ENCODE results near the gene TCERG1L. TPM values are rescaled to one million over a fixed set of nuclear protein-coding genes. Genes with fewer than 3 reads are reported as not detected.

The TCERG1L gene
- total and polyA plus RNA-seq, 2 experiments from 2014 or later: not detected

DNA sequence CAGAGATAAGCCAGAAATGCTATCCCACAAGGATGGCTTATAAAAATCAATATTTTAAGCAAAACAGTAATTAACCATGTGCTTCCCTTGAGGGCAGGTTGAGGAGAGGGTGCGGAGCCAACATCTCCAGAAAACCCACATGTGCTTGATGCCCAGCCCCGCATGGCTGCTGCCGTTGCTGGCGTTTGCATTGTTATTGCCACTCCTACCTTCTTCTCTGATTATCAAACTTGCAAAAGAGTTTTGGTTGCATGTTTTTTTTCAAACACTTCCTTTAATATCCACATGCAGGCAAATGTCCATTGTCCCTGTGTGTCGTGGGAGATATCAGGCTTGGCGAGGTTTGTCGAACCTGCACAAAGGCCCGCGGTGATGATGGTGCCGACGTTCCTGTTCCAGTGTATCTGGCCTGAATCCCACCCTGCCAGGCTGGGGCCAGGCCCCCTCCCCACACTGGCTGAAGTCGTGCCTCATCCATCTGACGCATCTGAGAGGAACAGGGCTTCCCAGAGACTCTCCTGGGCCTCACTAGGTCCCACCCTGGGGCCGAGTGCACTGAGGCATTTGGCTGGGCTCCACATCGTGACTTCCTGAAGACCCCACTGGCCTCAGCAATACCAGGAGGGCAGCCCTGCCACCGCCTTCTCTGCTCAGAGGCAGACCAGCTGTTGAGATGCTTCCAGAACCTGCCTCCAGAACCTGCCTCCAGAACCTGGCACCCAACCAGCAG lies 40.9 kb downstream of the TCERG1L start:
- in situ Hi-C loops (cut with MboI): no loop called here
- Histone ChIP-seq H3K4me2 (ENCODE audit: unreplicated experiment) (no peak overlapping the region), H2AFZ (no peak overlapping the region), H3K27ac (no peak overlapping the region), H3K9ac (no peak overlapping the region), H3K4me3 (no peak overlapping the region), H3K27me3 (replicated peaks; ENCODE audit: insufficient read depth) (no peaks in the 10 kb centered on the region), H3K79me2 (ENCODE audit: insufficient read depth) (no peaks in the 10 kb centered on the region), H3K9me3 (ENCODE audit: low read depth) (no peaks in the 10 kb centered on the region), H4K20me1 (ENCODE audit: insufficient read depth) (no peaks in the 10 kb centered on the region), H3K36me3 (ENCODE audit: low read depth) (no peaks in the 10 kb centered on the region), H3K9me2 (ENCODE audit: insufficient read depth) (no peaks in the 10 kb centered on the region), H3K4me1 (ENCODE audit: insufficient read depth) (no peaks in the 10 kb centered on the region), H3F3A (ENCODE audit: insufficient read depth) (no peaks in the 10 kb centered on the region)
- no peak for DNase-seq
- TF ChIP-seq EZH2 (IDR thresholded peaks at IDR 0.05; ENCODE audit: insufficient read depth, poor library complexity, severe bottlenecking) (no peak), EZH2phosphoT487 (IDR thresholded peaks at IDR 0.05; ENCODE audit: insufficient read depth, low read depth) (no peak)
- 41 to 45% methylated on average over 16 of the region's 16 CpGs for WGBS, 2 experiments (ENCODE audit: low coverage in 1 of 2, low lambda C conversion rate in 2 of 2, missing lambda C conversion rate in 2 of 2)

- 35 to 40% methylated on average over 16 to 17 of the region's 17 CpGs for WGBS, 2 experiments (ENCODE audit: low coverage in 1 of 2, low lambda C conversion rate in 2 of 2, missing lambda C conversion rate in 2 of 2)
- Histone ChIP-seq H2AFZ (no peak overlapping the region), H3K9me3 (ENCODE audit: low read depth) (no peaks in the 10 kb centered on the region), H3K9me2 (ENCODE audit: insufficient read depth) (no peaks in the 10 kb centered on the region), H3K36me3 (ENCODE audit: low read depth) (no peaks in the 10 kb centered on the region), H3F3A (ENCODE audit: insufficient read depth) (no peaks in the 10 kb centered on the region), H3K4me2 (ENCODE audit: unreplicated experiment) (no peak overlapping the region), H3K27me3 (replicated peaks; ENCODE audit: insufficient read depth) (no peaks in the 10 kb centered on the region), H4K20me1 (ENCODE audit: insufficient read depth) (no peaks in the 10 kb centered on the region), H3K4me3 (no peak overlapping the region), H3K9ac (no peak overlapping the region), H3K27ac (no peak overlapping the region), H3K79me2 (ENCODE audit: insufficient read depth) (no peaks in the 10 kb centered on the region), H3K4me1 (ENCODE audit: insufficient read depth) (no peaks in the 10 kb centered on the region)
- in situ Hi-C loops (cut with MboI): no loop called here
- TF ChIP-seq EZH2 (IDR thresholded peaks at IDR 0.05; ENCODE audit: insufficient read depth, poor library complexity, severe bottlenecking) (no peak), EZH2phosphoT487 (IDR thresholded peaks at IDR 0.05; ENCODE audit: insufficient read depth, low read depth) (no peak)
- no peak for DNase-seq
These were observed 41.6 kb downstream of the TCERG1L start for GRCh38 chr10:131269776-131270460.

DNA sequence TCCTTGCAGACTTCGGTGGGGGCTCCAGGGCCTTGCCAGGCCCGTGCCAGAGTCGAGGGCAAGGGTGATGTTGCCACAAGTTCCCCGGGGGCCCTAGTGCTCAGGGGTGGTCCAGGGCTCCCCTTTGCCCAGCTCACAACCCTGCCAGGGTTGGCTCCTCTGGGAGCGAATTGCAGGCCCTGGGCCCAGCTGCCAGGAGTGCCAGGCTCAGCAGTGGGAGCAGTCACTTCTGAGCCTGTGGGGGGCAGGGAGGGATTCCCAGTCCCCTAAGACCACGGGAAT lies 43.8 kb downstream of the TCERG1L start:
- no peak overlapping the region for H3K27ac ChIP-seq
- no peaks in the 10 kb centered on the region for H3K27me3 ChIP-seq (replicated peaks; ENCODE audit: insufficient read depth)
- WGBS, 2 experiments (ENCODE audit: low coverage in 1 of 2, low lambda C conversion rate in 2 of 2, missing lambda C conversion rate in 2 of 2): 3 to 22% methylated on average over 2 to 6 of the region's 6 CpGs
- in situ Hi-C loops (cut with MboI): no loop called here
- no peaks in the 10 kb centered on the region for H3K4me1 ChIP-seq (ENCODE audit: insufficient read depth)
- no peaks in the 10 kb centered on the region for H3F3A ChIP-seq (ENCODE audit: insufficient read depth)
- DNase-seq: no peak
- TF ChIP-seq EZH2 (IDR thresholded peaks at IDR 0.05; ENCODE audit: insufficient read depth, poor library complexity, severe bottlenecking) (no peak), EZH2phosphoT487 (IDR thresholded peaks at IDR 0.05; ENCODE audit: insufficient read depth, low read depth) (no peak)
- H3K9ac ChIP-seq: no peak overlapping the region
- no peaks in the 10 kb centered on the region for H3K9me2 ChIP-seq (ENCODE audit: insufficient read depth)
- no peak overlapping the region for H2AFZ ChIP-seq
- no peak overlapping the region for H3K4me2 ChIP-seq (ENCODE audit: unreplicated experiment)
- H3K79me2 ChIP-seq (ENCODE audit: insufficient read depth): no peaks in the 10 kb centered on the region
- H4K20me1 ChIP-seq (ENCODE audit: insufficient read depth): no peaks in the 10 kb centered on the region
- H3K36me3 ChIP-seq (ENCODE audit: low read depth): no peaks in the 10 kb centered on the region
- H3K4me3 ChIP-seq: no peak overlapping the region
- H3K9me3 ChIP-seq (ENCODE audit: low read depth): no peaks in the 10 kb centered on the region

GRCh38 chr10:131266936-131267813 lies 44.3 kb downstream of the TCERG1L start:
- H3K27ac ChIP-seq: no peak overlapping the region
- no peak for DNase-seq
- no peak overlapping the region for H2AFZ ChIP-seq
- H3F3A ChIP-seq (ENCODE audit: insufficient read depth): no peaks in the 10 kb centered on the region
- no peak overlapping the region for H3K4me2 ChIP-seq (ENCODE audit: unreplicated experiment)
- no peak overlapping the region for H3K4me3 ChIP-seq
- no peaks in the 10 kb centered on the region for H3K27me3 ChIP-seq (replicated peaks; ENCODE audit: insufficient read depth)
- H3K9ac ChIP-seq: no peak overlapping the region
- H3K79me2 ChIP-seq (ENCODE audit: insufficient read depth): no peaks in the 10 kb centered on the region
- H3K9me2 ChIP-seq (ENCODE audit: insufficient read depth): no peaks in the 10 kb centered on the region
- no peaks in the 10 kb centered on the region for H3K9me3 ChIP-seq (ENCODE audit: low read depth)
- H4K20me1 ChIP-seq (ENCODE audit: insufficient read depth): no peaks in the 10 kb centered on the region
- 31% methylated on average over 14 of the region's 14 CpGs for WGBS, 2 experiments (ENCODE audit: low coverage in 1 of 2, low lambda C conversion rate in 2 of 2, missing lambda C conversion rate in 2 of 2)
- TF ChIP-seq EZH2phosphoT487 (IDR thresholded peaks at IDR 0.05; ENCODE audit: insufficient read depth, low read depth): no peak
- TF ChIP-seq EZH2 (IDR thresholded peaks at IDR 0.05; ENCODE audit: insufficient read depth, poor library complexity, severe bottlenecking): no peak
- H3K36me3 ChIP-seq (ENCODE audit: low read depth): no peaks in the 10 kb centered on the region
- in situ Hi-C loops (cut with MboI): no loop called here
- no peaks in the 10 kb centered on the region for H3K4me1 ChIP-seq (ENCODE audit: insufficient read depth)
